T-helper 2 cell treated with Interferon-gamma antibody and Interleukin-4, amounts not matched to agents 5 μg/mL and 100 μg/mL, for 36 hours (primary cell): ENCODE measurements around the gene GRM8.

Experiments used
- DNase-seq: peaks from one replicate; pipeline ENCODE4 v3.0.0; 2021; ENCODE audit warnings: low spot score
- H3K27ac Mint-ChIP-seq: one replicate; pipeline ENCODE4 v1.8.0; 2021; ENCODE audit warnings: mild to moderate bottlenecking, mixed read lengths
- H3K27me3 Mint-ChIP-seq: one replicate; pipeline ENCODE4 v1.8.0; 2021; ENCODE audit warnings: low read depth, mixed read lengths
- H3K36me3 Mint-ChIP-seq: one replicate; pipeline ENCODE4 v1.8.0; 2021; ENCODE audit warnings: low read depth, mixed read lengths
- H3K4me1 Mint-ChIP-seq: one replicate; pipeline ENCODE4 v1.8.0; 2021; ENCODE audit warnings: low read depth, mixed read lengths
- H3K4me3 Mint-ChIP-seq: one replicate; pipeline ENCODE4 v1.8.0; 2022; ENCODE audit warnings: mild to moderate bottlenecking, moderate library complexity, mixed read lengths
- H3K9me3 Mint-ChIP-seq: one replicate; pipeline ENCODE4 v1.8.0; 2021; ENCODE audit warnings: mixed read lengths

Gene GRM8

DNA sequence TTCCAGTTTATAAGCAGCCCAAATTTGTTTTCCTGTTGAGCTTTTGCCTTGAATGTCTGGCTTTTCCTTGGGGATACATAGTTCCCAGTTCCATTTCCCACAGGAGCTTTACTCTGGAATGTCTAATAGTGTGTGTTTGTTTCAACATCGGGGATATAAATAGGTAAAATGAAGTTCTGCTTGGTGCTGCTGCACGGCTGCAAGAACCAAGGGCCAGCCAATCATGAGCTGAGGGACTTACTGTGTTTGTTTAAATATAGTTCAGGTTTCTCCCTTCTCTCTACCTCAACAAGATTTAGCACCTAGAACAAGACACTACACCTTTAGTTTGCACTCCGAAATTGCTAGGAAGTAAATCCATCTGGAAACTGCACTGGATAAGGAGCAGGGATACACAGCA, 43.9 kb downstream of the GRM8 start:
- DNase-seq = no peak
- Mint-ChIP-seq H3K27ac (no peak overlapping the region), H3K4me1 (no peaks in the 10 kb centered on the region), H3K9me3 (no peaks in the 10 kb centered on the region), H3K4me3 (no peak overlapping the region), H3K36me3 (no peaks in the 10 kb centered on the region), H3K27me3 (no peaks in the 10 kb centered on the region)

GRCh38 chr7:127208351-127208750, 44.4 kb downstream of the GRM8 start:
- DNase-seq = no peak
- no peak overlapping the region for H3K4me3 Mint-ChIP-seq
- no peaks in the 10 kb centered on the region for H3K4me1 Mint-ChIP-seq
- H3K36me3 Mint-ChIP-seq = no peaks in the 10 kb centered on the region
- no peaks in the 10 kb centered on the region for H3K9me3 Mint-ChIP-seq
- no peak overlapping the region for H3K27ac Mint-ChIP-seq
- no peaks in the 10 kb centered on the region for H3K27me3 Mint-ChIP-seq

DNA sequence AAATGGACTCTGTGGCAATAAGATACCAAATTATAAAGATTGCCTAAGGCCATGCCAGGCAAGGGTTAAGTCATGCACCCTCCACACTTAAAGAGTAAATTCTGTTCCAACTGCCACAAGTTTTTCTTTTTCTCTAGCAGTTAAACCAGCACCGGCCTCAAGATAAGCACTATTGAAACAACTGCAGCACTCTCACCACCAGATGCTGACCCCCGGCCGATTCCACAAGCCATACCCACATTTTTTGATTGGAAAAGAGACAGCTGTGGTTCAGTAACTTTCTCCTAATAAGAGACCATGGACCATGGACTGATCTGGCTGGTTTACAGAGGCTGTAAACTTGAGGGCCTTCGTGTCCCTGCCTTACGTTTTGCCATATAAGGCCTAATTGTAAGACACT, 44.9 kb downstream of the GRM8 start:
- Mint-ChIP-seq H3K27me3 (no peaks in the 10 kb centered on the region), H3K4me1 (no peaks in the 10 kb centered on the region), H3K4me3 (no peak overlapping the region), H3K36me3 (no peaks in the 10 kb centered on the region), H3K9me3 (no peaks in the 10 kb centered on the region), H3K27ac (no peak overlapping the region)
- no peak for DNase-seq

- no peaks in the 10 kb centered on the region for H3K27me3 Mint-ChIP-seq
- no peak overlapping the region for H3K4me3 Mint-ChIP-seq
- H3K27ac Mint-ChIP-seq = no peak overlapping the region
- no peaks in the 10 kb centered on the region for H3K4me1 Mint-ChIP-seq
- DNase-seq = no peak
- no peaks in the 10 kb centered on the region for H3K36me3 Mint-ChIP-seq
- no peaks in the 10 kb centered on the region for H3K9me3 Mint-ChIP-seq
Observed at GRCh38 chr7:127207230-127207629, 45.5 kb downstream of the GRM8 start.

DNA sequence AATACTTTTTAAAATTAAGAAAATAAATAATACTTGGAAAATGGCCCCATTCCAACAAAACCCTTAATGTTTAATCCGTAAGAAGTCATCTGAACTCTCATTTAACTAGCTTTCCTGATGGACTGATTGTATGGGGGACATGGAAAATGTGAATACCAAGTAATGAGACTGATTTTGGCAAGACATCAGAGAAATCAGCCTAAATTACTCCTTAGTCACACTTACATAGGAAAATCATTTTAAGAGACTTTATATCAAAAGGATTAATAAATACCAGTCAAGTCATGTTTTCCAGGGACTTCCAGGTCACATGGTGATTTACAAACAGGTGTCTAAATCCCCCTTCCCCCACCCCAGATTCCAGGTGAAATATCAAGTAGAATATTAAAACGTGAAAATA, 58.2 kb downstream of the GRM8 start:
- Mint-ChIP-seq H3K36me3 (no peaks in the 10 kb centered on the region), H3K4me3 (no peak overlapping the region), H3K4me1 (no peaks in the 10 kb centered on the region), H3K9me3 (no peaks in the 10 kb centered on the region), H3K27ac (no peak overlapping the region), H3K27me3 (peaks cover 2% of the 10 kb centered on the region)
- DNase-seq = no peak

GRCh38 chr7:127189886-127190285, 62.9 kb downstream of the GRM8 start:
- Mint-ChIP-seq H3K27me3 (peaks cover 8% of the 10 kb centered on the region), H3K36me3 (no peaks in the 10 kb centered on the region), H3K27ac (no peak overlapping the region), H3K4me3 (no peak overlapping the region), H3K4me1 (peaks cover 2% of the 10 kb centered on the region), H3K9me3 (no peaks in the 10 kb centered on the region)
- no peak for DNase-seq

- H3K27me3 Mint-ChIP-seq = peaks cover 8% of the 10 kb centered on the region
- no peaks in the 10 kb centered on the region for H3K9me3 Mint-ChIP-seq
- no peak overlapping the region for H3K27ac Mint-ChIP-seq
- no peaks in the 10 kb centered on the region for H3K36me3 Mint-ChIP-seq
- DNase-seq = no peak
- H3K4me3 Mint-ChIP-seq = no peak overlapping the region
- H3K4me1 Mint-ChIP-seq = peaks cover 2% of the 10 kb centered on the region
Observed at GRCh38 chr7:127189074-127189473, 63.7 kb downstream of the GRM8 start.

- Mint-ChIP-seq H3K27me3 (peaks cover 7% of the 10 kb centered on the region), H3K27ac (no peak overlapping the region), H3K4me3 (no peak overlapping the region), H3K36me3 (no peaks in the 10 kb centered on the region), H3K4me1 (peaks cover 2% of the 10 kb centered on the region), H3K9me3 (no peaks in the 10 kb centered on the region)
- DNase-seq = no peak
Observed at GRCh38 chr7:127187740-127188139, 65.0 kb downstream of the GRM8 start.

DNA sequence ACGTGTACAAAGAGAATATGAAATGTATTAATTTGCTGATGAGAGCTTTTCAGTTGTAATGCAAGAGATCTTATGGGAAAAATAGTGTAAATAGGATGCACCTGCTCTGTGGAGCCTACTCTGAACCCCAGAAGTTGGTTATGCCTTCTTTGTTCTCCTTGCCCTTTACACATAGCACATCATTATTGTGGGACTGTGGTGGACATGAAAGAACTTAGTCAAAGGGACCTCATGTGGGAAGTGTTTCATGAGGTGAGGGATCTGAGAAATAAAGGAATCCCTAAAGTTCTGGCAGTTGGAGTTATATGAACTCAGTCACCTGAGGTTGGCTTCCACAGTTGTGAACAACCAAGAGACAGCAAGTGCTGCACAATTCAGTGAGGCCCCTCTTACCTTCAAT, 66.1 kb downstream of the GRM8 start:
- Mint-ChIP-seq H3K4me1 (peaks cover 2% of the 10 kb centered on the region), H3K9me3 (no peaks in the 10 kb centered on the region), H3K27ac (no peak overlapping the region), H3K36me3 (no peaks in the 10 kb centered on the region), H3K27me3 (peaks cover 6% of the 10 kb centered on the region), H3K4me3 (no peak overlapping the region)
- no peak for DNase-seq

DNA sequence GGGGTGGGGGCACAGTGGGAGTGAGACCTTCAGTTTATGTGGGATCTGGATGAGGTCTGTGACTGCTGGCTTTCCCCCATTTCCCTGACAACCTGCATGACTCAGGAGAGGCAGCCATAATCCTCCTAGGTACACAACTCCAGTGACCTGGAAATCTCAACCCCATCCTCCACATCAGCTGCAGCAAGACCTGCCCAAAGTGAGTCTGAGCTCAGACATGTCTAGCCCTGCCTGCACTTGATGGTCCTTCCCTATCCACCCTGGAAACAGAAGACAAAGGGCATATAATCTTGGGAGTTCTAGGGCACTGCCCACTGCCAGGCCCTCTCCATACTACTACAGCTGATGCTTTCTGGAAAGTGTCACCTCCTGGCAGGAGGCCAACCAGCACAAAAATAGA, 75.6 kb downstream of the GRM8 start:
- H3K27me3 Mint-ChIP-seq = no peaks in the 10 kb centered on the region
- no peaks in the 10 kb centered on the region for H3K9me3 Mint-ChIP-seq
- H3K4me3 Mint-ChIP-seq = no peak overlapping the region
- DNase-seq = no peak
- no peak overlapping the region for H3K27ac Mint-ChIP-seq
- H3K4me1 Mint-ChIP-seq = no peaks in the 10 kb centered on the region
- no peaks in the 10 kb centered on the region for H3K36me3 Mint-ChIP-seq

DNA sequence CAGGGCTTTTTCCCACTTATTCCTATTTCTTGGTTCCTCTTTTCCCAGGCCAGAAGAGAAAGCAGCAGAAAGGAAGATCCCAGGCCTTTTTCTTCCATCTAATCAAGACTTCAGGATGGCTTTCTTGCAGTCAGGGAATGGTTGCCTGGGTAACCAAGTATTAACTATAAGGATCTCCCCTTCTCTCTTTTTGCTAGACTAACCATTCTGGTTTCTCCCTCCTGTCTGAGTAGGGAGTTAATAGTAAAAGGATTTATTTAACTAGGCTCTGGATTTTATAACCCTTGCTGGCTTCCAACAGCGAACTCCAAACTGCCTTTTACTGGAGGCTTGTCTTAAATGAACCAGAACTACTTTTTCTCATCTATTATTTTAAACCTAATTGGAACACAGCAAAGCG, 90.4 kb downstream of the GRM8 start:
- DNase-seq = no peak
- no peak overlapping the region for H3K27ac Mint-ChIP-seq
- no peak overlapping the region for H3K4me3 Mint-ChIP-seq
- H3K4me1 Mint-ChIP-seq = no peaks in the 10 kb centered on the region
- H3K9me3 Mint-ChIP-seq = no peaks in the 10 kb centered on the region
- H3K27me3 Mint-ChIP-seq = no peaks in the 10 kb centered on the region
- H3K36me3 Mint-ChIP-seq = no peaks in the 10 kb centered on the region

GRCh38 chr7:127158659-127159058, 94.1 kb downstream of the GRM8 start:
- H3K9me3 Mint-ChIP-seq = no peaks in the 10 kb centered on the region
- no peak overlapping the region for H3K27ac Mint-ChIP-seq
- no peak overlapping the region for H3K4me3 Mint-ChIP-seq
- DNase-seq = no peak
- no peaks in the 10 kb centered on the region for H3K36me3 Mint-ChIP-seq
- H3K27me3 Mint-ChIP-seq = peaks cover 2% of the 10 kb centered on the region
- H3K4me1 Mint-ChIP-seq = no peaks in the 10 kb centered on the region

- Mint-ChIP-seq H3K27me3 (peaks cover 2% of the 10 kb centered on the region), H3K4me3 (no peak overlapping the region), H3K27ac (no peak overlapping the region), H3K4me1 (no peaks in the 10 kb centered on the region), H3K36me3 (no peaks in the 10 kb centered on the region), H3K9me3 (no peaks in the 10 kb centered on the region)
- no peak for DNase-seq
Observed at GRCh38 chr7:127154958-127155357, 97.8 kb downstream of the GRM8 start.

GRCh38 chr7:127154101-127154500, 98.6 kb downstream of the GRM8 start:
- H3K4me1 Mint-ChIP-seq = no peaks in the 10 kb centered on the region
- peaks cover 2% of the 10 kb centered on the region for H3K27me3 Mint-ChIP-seq
- H3K36me3 Mint-ChIP-seq = no peaks in the 10 kb centered on the region
- no peaks in the 10 kb centered on the region for H3K9me3 Mint-ChIP-seq
- DNase-seq = no peak
- no peak overlapping the region for H3K4me3 Mint-ChIP-seq
- H3K27ac Mint-ChIP-seq = no peak overlapping the region

- no peaks in the 10 kb centered on the region for H3K9me3 Mint-ChIP-seq
- no peaks in the 10 kb centered on the region for H3K36me3 Mint-ChIP-seq
- peaks cover 2% of the 10 kb centered on the region for H3K27me3 Mint-ChIP-seq
- no peak for DNase-seq
- no peak overlapping the region for H3K4me3 Mint-ChIP-seq
- H3K4me1 Mint-ChIP-seq = no peaks in the 10 kb centered on the region
- no peak overlapping the region for H3K27ac Mint-ChIP-seq
Observed at GRCh38 chr7:127153315-127153714, 99.4 kb downstream of the GRM8 start.
